SK-N-DZ (cell line): ENCODE data around the gene RIPOR3.
"Not testable (repeated sequence)": the region's sequence is repeated elsewhere in the genome, so short reads cannot be mapped to it uniquely, and the experiment has no call there.

ENCODE experiments used
- DNase-seq: peaks from one replicate; pipeline ENCODE4 v3.0.0-alpha.2; 2015; ENCODE audit warnings: low spot score

Gene RIPOR3

DNA sequence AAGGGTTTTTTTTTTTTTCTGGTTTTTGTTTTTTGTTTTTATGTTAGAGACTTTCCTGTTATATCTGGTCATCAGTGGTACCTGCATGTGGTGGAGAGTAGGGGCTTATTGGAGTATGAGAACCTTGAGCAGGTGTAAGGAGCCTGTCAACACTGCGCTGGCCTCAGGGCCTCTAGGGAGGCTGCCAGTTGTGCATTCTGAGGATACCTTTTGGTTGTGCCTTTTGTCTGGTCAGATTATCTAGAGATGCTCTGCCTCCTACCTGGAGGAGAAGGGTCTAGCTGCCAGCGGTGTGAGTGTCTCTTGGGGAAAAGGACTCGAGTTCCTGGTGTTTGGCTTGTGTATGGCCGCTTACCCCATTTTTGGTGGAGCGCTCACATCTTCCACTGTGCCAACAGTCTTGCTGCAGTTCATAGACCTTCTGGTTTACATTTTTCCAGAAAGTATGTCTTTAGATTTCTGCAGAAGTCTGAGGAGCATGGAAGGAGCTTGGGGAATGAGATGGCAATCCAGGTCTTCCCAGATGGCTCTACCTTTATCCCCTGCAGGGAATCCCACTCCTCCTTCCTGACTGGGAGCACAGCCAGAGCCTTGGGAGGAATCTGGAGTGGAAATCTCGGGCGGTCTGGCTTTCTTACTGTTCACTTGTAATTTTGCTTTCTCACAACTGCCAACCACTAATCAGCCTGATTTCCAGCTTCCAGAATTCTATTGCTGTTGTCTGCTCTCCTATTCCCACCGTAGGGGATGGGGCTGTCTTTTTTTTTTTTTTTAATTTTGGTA is 131.3 kb downstream of the RIPOR3 start:
- DNase-seq: no peak

DNA sequence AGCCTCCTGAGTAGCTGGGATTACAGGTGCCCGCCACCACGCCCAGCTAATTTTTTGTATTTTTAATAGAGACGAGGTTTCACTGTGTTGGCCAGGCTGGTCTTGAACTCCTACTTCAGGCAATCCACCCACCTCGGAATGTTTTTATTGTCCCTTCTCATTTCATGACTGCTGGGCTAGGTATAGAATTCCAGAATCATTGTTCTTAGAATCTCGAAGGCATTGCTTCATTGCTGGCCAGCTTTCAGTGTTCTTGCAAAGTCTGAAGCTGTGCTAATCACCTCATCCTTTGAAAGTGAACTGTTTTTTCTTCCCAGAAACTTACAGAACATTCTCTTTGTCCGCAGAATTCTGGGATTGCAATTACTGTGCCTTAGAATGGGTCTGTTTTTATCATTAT is 132.2 kb downstream of the RIPOR3 start:
- no peak for DNase-seq

- DNase-seq: no peak
These were observed 132.8 kb downstream of the RIPOR3 start for GRCh38 chr20:50558483-50558925.

DNA sequence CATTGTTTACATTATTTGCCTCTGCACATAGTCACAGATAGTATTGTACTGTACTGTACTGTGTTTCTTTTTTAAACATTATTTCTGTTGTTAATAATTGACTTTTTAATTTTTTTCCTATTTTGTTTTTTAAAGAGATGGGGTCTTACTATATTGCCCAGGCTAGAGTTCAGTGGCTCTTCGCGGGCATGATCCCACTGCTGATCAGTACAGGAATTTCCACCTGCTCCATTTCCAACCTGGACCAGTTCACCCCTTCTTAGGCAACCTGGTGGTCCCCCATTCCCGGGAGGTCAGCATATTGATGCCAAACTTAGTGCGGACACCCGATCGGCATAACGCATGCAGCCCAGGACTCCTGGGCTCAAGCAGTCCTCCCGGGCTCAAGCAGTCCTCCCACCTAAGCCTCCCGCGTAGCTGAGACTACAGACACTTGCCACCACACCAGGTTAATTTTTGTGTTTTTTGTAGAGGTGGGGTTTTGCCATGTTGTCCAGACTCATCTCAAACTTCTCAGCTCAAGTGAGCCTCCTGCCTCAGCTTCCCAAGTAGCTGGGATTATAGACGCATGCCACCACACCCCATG is 133.7 kb downstream of the RIPOR3 start:
- DNase-seq: no peak

GRCh38 chr20:50555662-50556061 is 135.7 kb downstream of the RIPOR3 start:
- no peak for DNase-seq

- no peak for DNase-seq
These were observed 136.4 kb downstream of the RIPOR3 start for GRCh38 chr20:50554694-50555579.

DNA sequence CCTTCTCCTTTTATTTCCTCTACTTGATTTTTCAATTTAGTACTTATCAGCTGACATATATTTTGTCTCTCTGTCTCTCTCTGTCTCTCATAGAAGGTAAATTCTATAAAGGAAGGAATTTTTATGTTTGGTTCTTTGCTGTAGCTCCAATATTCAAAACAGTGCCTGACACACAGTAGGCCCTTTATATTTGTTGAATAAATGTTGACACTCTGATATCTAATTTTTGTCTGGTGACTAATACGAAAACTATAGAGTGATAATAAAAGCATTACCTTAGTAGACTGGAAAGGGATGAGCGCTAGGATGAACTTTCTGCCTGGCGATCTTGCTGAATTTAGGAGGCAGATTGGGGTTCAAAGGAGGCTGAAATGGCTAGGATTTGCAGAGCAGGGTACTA is 138.4 kb downstream of the RIPOR3 start:
- no peak for DNase-seq

DNA sequence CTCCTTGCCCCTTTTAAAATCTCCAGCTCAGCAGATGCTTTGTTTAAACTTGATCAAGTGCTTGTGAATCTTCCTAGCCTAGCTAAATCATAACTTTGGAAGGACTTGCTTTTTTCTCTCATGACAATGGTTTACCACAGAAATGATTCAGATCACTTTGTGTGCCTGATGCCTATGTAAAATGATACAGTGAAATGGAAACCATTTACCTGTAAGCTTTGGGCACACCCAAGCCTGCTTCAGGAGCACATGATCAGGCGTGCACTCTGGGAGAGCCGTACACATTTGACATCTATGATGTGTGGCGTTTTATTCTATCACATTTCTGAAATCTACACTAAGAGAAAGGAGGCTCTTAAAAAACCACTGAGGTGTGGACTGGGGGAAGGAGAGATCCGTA is 140.1 kb downstream of the RIPOR3 start:
- no peak for DNase-seq

GRCh38 chr20:50550531-50550930 is 140.8 kb downstream of the RIPOR3 start:
- DNase-seq: no peak

DNA sequence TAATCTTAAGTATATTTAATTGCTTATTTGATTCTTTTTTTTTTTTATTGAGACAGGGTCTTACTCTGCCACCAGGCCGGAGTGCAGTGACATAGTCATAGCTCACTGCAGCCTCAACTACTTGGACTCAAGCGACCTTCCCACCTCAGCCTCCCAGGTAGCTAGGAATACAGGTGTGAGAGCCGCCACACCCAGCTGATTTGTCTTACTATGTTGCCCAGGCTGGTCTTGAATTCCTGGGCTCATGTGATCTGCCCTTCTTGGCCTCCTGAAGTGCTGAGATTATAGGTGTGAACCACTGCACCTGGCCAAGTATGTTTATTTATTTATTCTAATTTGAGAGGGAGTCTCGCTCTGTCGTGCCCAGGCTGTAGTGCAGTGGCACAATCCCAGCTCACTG is 142.9 kb downstream of the RIPOR3 start:
- no peak for DNase-seq

DNA sequence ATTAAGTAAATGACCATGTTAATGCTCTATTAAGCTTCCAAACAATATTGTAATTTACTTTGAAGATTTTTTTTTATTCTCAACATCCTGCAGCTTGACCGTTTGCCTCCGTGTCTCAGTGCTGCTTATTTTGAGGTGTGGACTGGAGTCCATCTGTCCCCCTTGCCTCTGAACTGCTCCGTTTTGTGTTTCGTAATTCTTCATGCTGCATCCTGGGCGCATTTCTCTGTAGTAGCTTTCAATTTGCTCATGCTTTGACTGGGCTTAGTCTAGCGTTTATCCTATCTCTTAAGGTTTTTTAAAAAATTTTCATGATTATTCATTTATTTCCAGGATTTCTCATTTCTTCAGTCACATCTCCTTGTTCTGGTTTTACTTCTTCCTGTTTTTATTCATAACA is 143.4 kb downstream of the RIPOR3 start:
- no peak for DNase-seq

- DNase-seq: no peak
These were observed 144.5 kb downstream of the RIPOR3 start for GRCh38 chr20:50546729-50547314.

- no peak for DNase-seq
These were observed 146.2 kb downstream of the RIPOR3 start for GRCh38 chr20:50545126-50545525.

DNA sequence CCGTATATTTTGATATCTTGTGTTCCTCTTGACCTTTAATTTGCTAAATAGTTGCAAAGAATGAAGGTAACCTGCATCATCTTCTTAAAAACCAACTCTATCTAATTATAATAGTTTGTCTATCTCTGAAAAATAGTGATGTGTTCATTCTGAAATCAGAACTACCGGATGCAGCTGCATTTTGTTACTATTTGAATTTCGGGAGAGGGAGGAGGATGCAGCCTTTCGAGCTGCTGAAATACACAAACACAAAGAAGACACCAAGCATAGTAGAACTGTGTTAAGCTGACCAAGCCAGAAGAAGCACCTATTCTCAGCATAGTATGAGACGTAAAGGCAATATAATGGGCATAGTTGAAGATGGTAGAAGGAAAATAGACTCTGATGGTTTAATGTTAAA is 148.0 kb downstream of the RIPOR3 start:
- no peak for DNase-seq

GRCh38 chr20:50541606-50542041 is 149.7 kb downstream of the RIPOR3 start:
- no peak for DNase-seq

GRCh38 chr20:50540620-50541605 is 150.4 kb downstream of the RIPOR3 start:
- no peak for DNase-seq

GRCh38 chr20:50539798-50540197 is 151.5 kb downstream of the RIPOR3 start:
- DNase-seq: not testable (repeated sequence)

DNA sequence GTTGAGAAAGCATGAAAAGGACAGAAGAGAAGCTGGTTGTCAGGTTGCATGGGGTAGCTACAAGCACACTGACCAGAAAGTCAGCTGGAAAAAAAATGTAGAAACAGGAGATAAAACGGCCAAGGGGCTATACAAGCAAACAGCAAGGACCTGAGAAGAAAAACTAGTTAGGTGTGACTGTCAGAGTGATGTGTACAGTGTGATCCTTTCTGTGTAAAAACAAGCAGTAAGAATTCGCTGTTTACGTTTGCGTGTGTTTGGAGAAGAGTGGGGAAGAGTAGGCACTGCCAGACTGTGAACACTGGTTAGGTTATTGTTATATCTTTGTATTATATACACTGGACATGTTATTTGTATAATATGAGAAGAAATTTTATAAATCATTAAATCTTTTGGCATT is 153.1 kb downstream of the RIPOR3 start:
- no peak for DNase-seq

- no peak for DNase-seq
These were observed 153.7 kb downstream of the RIPOR3 start for GRCh38 chr20:50537546-50538201.

GRCh38 chr20:50536333-50536732 is 155.0 kb downstream of the RIPOR3 start:
- DNase-seq: no peak
